Aorta (tissue), 5 donors: ENCODE data around the gene THSD4. TPM values are rescaled to one million over a fixed set of nuclear protein-coding genes. Genes with fewer than 3 reads are reported as not detected.

Experiments
- ATAC-seq: fragments of 200-7000 bp; cut with Tn5 transposase; one replicate; pipeline ENCODE4 v1.9.1; 2022; ENCODE audit warnings: moderate library complexity; ENCODE audit not compliant: low FRiP score
- DNase-seq, 2 donors: peaks; one replicate each; pipeline ENCODE4 v3.0.0-alpha.2; 2020
- H3K27ac ChIP-seq, 2 donors: one replicate each; pipeline ENCODE4 v1.5.1; 2013; ENCODE audit warnings: low read length in 2 of 2, mild to moderate bottlenecking in 2 of 2, moderate library complexity in 2 of 2, control low read depth in 1 of 2, inconsistent platforms in 1 of 2, low read depth in 1 of 2
- H3K27me3 ChIP-seq, 2 donors: one replicate each; pipeline ENCODE4 v1.6.1; 2013; ENCODE audit warnings: control low read depth in 1 of 2, low read length in 1 of 2, mild to moderate bottlenecking in 1 of 2, moderate library complexity in 1 of 2; ENCODE audit not compliant: insufficient read depth in 2 of 2, control insufficient read depth in 1 of 2
- H3K36me3 ChIP-seq, 2 donors: one replicate each; pipeline ENCODE4 v1.6.1; 2013; ENCODE audit warnings: control low read depth in 1 of 2, low read length in 1 of 2, mild to moderate bottlenecking in 1 of 2; ENCODE audit not compliant: insufficient read depth in 2 of 2, control insufficient read depth in 1 of 2
- H3K4me1 ChIP-seq, 2 donors: one replicate each; pipeline ENCODE4 v1.6.1; 2013; ENCODE audit warnings: low read length in 2 of 2, control low read depth in 1 of 2, mild to moderate bottlenecking in 1 of 2, moderate library complexity in 1 of 2; ENCODE audit not compliant: insufficient read depth in 2 of 2, control insufficient read depth in 1 of 2
- H3K4me3 ChIP-seq, 2 donors: one replicate each; pipeline ENCODE4 v1.5.1; 2013; ENCODE audit warnings: low read length in 2 of 2, control low read depth in 1 of 2, mild to moderate bottlenecking in 1 of 2
- H3K9me3 ChIP-seq: one replicate; pipeline ENCODE4 v1.6.1; 2013; ENCODE audit warnings: mild to moderate bottlenecking, low read length; ENCODE audit not compliant: control insufficient read depth
- WGBS, 2 donors: extraction: QIAGEN DNeasy Blood & Tissue Kit; methylation state at CpG; one replicate each; pipeline ENCODE4 v1.1.7; 2013; 5-methylcytosine and 5-hydroxymethylcytosine counted together
- intact Hi-C, 2 donors: fragments of 100-400 bp; cut with DNase I; formaldehyde crosslinking; loops; one replicate each; pipeline versions ENCODE4 v1.14.2 to v1.15.0; 2022
- polyA plus RNA-seq, 2 donors: library from polyadenylated mRNA; stranded (reverse); fragments of 200-250 nt; gene quantifications; one replicate each; pipeline ENCODE4 v1.2.3, GENCODE V29; 2013
- total RNA-seq, 2 donors: library from RNA; stranded (reverse); fragmentation: NEBNext Ultra II Directional; extraction: Animal tissue kit (Norgen Biotek cat#: 25700); gene quantifications; one replicate each; pipeline ENCODE4 v1.2.1, GENCODE V29; 2021
- donor health status: healthy with polysubstance abuse.
- donor health status: Bipolar disorder and iron deficiency.
- donor health status: DM: no; HTN: no; CAD: no.
- donor health status: DM: no; HTN: no; CAD: no.
- donor health status: DM: yes; HTN: yes; CAD: no.

The THSD4 gene
- total and polyA plus RNA-seq, 4 donors = 6.3 to 143 (median 30.3) TPM

GRCh38 chr15:71559616-71560015 is 444.3 kb downstream of the THSD4 start:
- WGBS, 2 donors = 63 to 64% methylated on average over 3 of the region's 3 CpGs
- Histone ChIP-seq H3K36me3 (no peaks in the 10 kb centered on the region), H3K9me3 (no peaks in the 10 kb centered on the region), H3K27me3 (no peaks in the 10 kb centered on the region), H3K27ac (no peak overlapping the region), H3K4me3 (no peak overlapping the region), H3K4me1 (peaks cover 0 to 2% of the 10 kb centered on the region in 2 donors)
- intact Hi-C loops = no loop called here
- ATAC-seq = no peak
- no peak for DNase-seq

- no peaks in the 10 kb centered on the region for H3K36me3 ChIP-seq
- H3K4me3 ChIP-seq = no peak overlapping the region
- DNase-seq = no peak
- no peak overlapping the region for H3K27ac ChIP-seq
- WGBS, 2 donors = 84 to 91% methylated on average over 5 of the region's 5 CpGs
- H3K27me3 ChIP-seq = no peaks in the 10 kb centered on the region
- intact Hi-C loops = no loop called here
- H3K9me3 ChIP-seq = no peaks in the 10 kb centered on the region
- H3K4me1 ChIP-seq = peaks cover 0 to 3% of the 10 kb centered on the region in 2 donors
- no peak for ATAC-seq
Measured at GRCh38 chr15:71562251-71562650, 447.0 kb downstream of the THSD4 start.

- Histone ChIP-seq H3K27me3 (no peaks in the 10 kb centered on the region), H3K4me1 (peaks cover 0 to 1% of the 10 kb centered on the region in 2 donors), H3K36me3 (no peaks in the 10 kb centered on the region), H3K9me3 (no peaks in the 10 kb centered on the region), H3K4me3 (no peak overlapping the region), H3K27ac (no peak overlapping the region)
- intact Hi-C loops = no loop called here
- ATAC-seq = no peak
- 0% methylated on average over 1 of the region's 1 CpG for WGBS, 2 donors
- DNase-seq = no peak
Measured at GRCh38 chr15:71564217-71564616, 448.9 kb downstream of the THSD4 start.

GRCh38 chr15:71565006-71565405 is 449.7 kb downstream of the THSD4 start:
- no peak for DNase-seq
- H3K4me3 ChIP-seq = no peak overlapping the region
- peak; percentile 24 for ATAC-seq

GRCh38 chr15:71565631-71566160 is 450.4 kb downstream of the THSD4 start:
- WGBS, 2 donors = 12 to 24% methylated on average over 3 of the region's 3 CpGs
- peak overlapping the region in 1 of 2 donors; percentile 82 for H3K27ac ChIP-seq

More at GRCh38 chr15:71565006-71565405, 449.7 kb downstream of the THSD4 start:
- Histone ChIP-seq H3K9me3 (no peaks in the 10 kb centered on the region), H3K27me3 (no peaks in the 10 kb centered on the region), H3K36me3 (no peaks in the 10 kb centered on the region), H3K27ac (no peak overlapping the region), H3K4me1 (peaks cover 0 to 1% of the 10 kb centered on the region in 2 donors)
- intact Hi-C loops = no loop called here
- WGBS, 2 donors = 100% methylated on average over 1 of the region's 1 CpG

GRCh38 chr15:71566226-71566625 is 451.0 kb downstream of the THSD4 start:
- WGBS, 2 donors = 96 to 99% methylated on average over 3 of the region's 3 CpGs
- H3K27ac ChIP-seq = no peak overlapping the region
- intact Hi-C loops = no loop called here

More at GRCh38 chr15:71565631-71566160, 450.4 kb downstream of the THSD4 start:
- H3K4me3 ChIP-seq = no peak overlapping the region
- peaks cover 0 to 1% of the 10 kb centered on the region in 2 donors for H3K4me1 ChIP-seq
- no peak for DNase-seq
- H3K36me3 ChIP-seq = no peaks in the 10 kb centered on the region
- intact Hi-C loops = no loop called here
- no peaks in the 10 kb centered on the region for H3K9me3 ChIP-seq
- no peaks in the 10 kb centered on the region for H3K27me3 ChIP-seq
- no peak for ATAC-seq

GRCh38 chr15:71567173-71567572 is 451.9 kb downstream of the THSD4 start:
- no peak overlapping the region for H3K4me3 ChIP-seq
- H3K9me3 ChIP-seq = no peaks in the 10 kb centered on the region
- peak; percentile 11 for ATAC-seq
- H3K36me3 ChIP-seq = no peaks in the 10 kb centered on the region
- no peak overlapping the region for H3K27ac ChIP-seq
- intact Hi-C loops = no loop called here
- no peak for DNase-seq
- no peaks in the 10 kb centered on the region for H3K27me3 ChIP-seq
- peaks cover 0 to 1% of the 10 kb centered on the region in 2 donors for H3K4me1 ChIP-seq
- WGBS, 2 donors = 64 to 92% methylated on average over 3 of the region's 3 CpGs

More at GRCh38 chr15:71566226-71566625, 451.0 kb downstream of the THSD4 start:
- no peaks in the 10 kb centered on the region for H3K27me3 ChIP-seq
- no peak overlapping the region for H3K4me3 ChIP-seq
- DNase-seq (no peak), ATAC-seq (no peak)
- no peaks in the 10 kb centered on the region for H3K9me3 ChIP-seq
- no peaks in the 10 kb centered on the region for H3K36me3 ChIP-seq
- peaks cover 0 to 1% of the 10 kb centered on the region in 2 donors for H3K4me1 ChIP-seq

- intact Hi-C loops = no loop called here
- WGBS, 2 donors = 79 to 80% methylated on average over 1 of the region's 1 CpG
Measured at GRCh38 chr15:71568227-71568626, 453.0 kb downstream of the THSD4 start.

GRCh38 chr15:71570736-71571135 is 455.5 kb downstream of the THSD4 start:
- Histone ChIP-seq H3K27me3 (no peaks in the 10 kb centered on the region), H3K27ac (no peak overlapping the region), H3K36me3 (peaks cover 0 to 3% of the 10 kb centered on the region in 2 donors), H3K4me3 (no peak overlapping the region), H3K4me1 (peaks cover 0 to 4% of the 10 kb centered on the region in 2 donors), H3K9me3 (no peaks in the 10 kb centered on the region)
- intact Hi-C loops = no loop called here
- 88 to 91% methylated on average over 7 of the region's 7 CpGs for WGBS, 2 donors
- ATAC-seq (no peak), DNase-seq (no peak)

More at GRCh38 chr15:71568227-71568626, 453.0 kb downstream of the THSD4 start:
- no peak for DNase-seq
- no peaks in the 10 kb centered on the region for H3K27me3 ChIP-seq
- no peak overlapping the region for H3K4me3 ChIP-seq
- no peak overlapping the region for H3K27ac ChIP-seq
- H3K36me3 ChIP-seq = no peaks in the 10 kb centered on the region
- no peaks in the 10 kb centered on the region for H3K9me3 ChIP-seq
- H3K4me1 ChIP-seq = peaks cover 0 to 5% of the 10 kb centered on the region in 2 donors
- no peak for ATAC-seq
